Neural cell (in vitro differentiated cells): ENCODE data around the gene PDCD7. TPM values are rescaled to one million over a fixed set of nuclear protein-coding genes. Genes with fewer than 3 reads are reported as not detected.

ENCODE experiments used
- H2AFZ ChIP-seq: fragments of 200-600, 300-800 bp; sonication (generic), shearing (Covaris generic); 2 replicates; pipeline ENCODE4 v1.6.0; 2014; ENCODE audit warnings: low read depth, mild to moderate bottlenecking, antibody characterized with exemption, low read length, moderate library complexity
- H3F3A ChIP-seq: fragments of 200-600 bp; shearing (Covaris generic); 2 replicates; pipeline ENCODE4 v1.6.1; 2016; ENCODE audit warnings: mild to moderate bottlenecking, moderate library complexity, mixed read lengths, antibody characterized with exemption, low read length; ENCODE audit not compliant: insufficient read depth, poor library complexity, severe bottlenecking
- H3K27ac ChIP-seq: fragments of 200-600, 300-800 bp; sonication (generic), shearing (Covaris generic); 2 replicates; pipeline ENCODE4 v1.5.1; 2014; ENCODE audit warnings: mild to moderate bottlenecking, low read length, moderate library complexity
- H3K27me3 ChIP-seq: fragments of 300-800, 200-600 bp; sonication (generic), shearing (Covaris generic); 2 replicates; pipeline ENCODE4 v1.6.0; 2014; ENCODE audit warnings: mild to moderate bottlenecking, low read depth, low read length, moderate library complexity; ENCODE audit not compliant: insufficient read depth
- H3K36me3 ChIP-seq: fragments of 300-800, 200-600 bp; sonication (generic), shearing (Covaris generic); 2 replicates; pipeline ENCODE4 v1.5.1; 2014; ENCODE audit warnings: mild to moderate bottlenecking, antibody characterized with exemption, low read length, moderate library complexity; ENCODE audit not compliant: insufficient read depth
- H3K4me2 ChIP-seq: fragments of 300-800, 200-600 bp; sonication (generic), shearing (Covaris generic); 2 replicates; pipeline ENCODE4 v1.6.0; 2014; ENCODE audit warnings: mild to moderate bottlenecking, low read length
- H3K4me3 ChIP-seq: fragments of 300-800, 200-600 bp; sonication (generic), shearing (Covaris generic); 2 replicates; pipeline ENCODE4 v1.5.1; 2014; ENCODE audit warnings: mild to moderate bottlenecking, low read length, moderate library complexity
- H3K79me2 ChIP-seq: fragments of 200-600 bp; shearing (Covaris generic); replicated peaks from 2 replicates; pipeline ENCODE4 v1.6.0; 2014; ENCODE audit warnings: mild to moderate bottlenecking, low read length, moderate library complexity; ENCODE audit not compliant: insufficient read depth
- H3K9ac ChIP-seq: fragments of 300-800, 200-600 bp; sonication (generic), shearing (Covaris generic); 2 replicates; pipeline ENCODE4 v1.6.1; 2016; ENCODE audit warnings: mild to moderate bottlenecking, low read length, mixed read lengths
- H3K9me2 ChIP-seq: fragments of 200-600 bp; shearing (Covaris generic); 2 replicates; pipeline ENCODE4 v1.6.1; 2016; ENCODE audit warnings: mild to moderate bottlenecking, low read length, mixed read lengths; ENCODE audit not compliant: insufficient read depth
- H3K9me3 ChIP-seq: fragments of 200-600, 300-800 bp; sonication (generic), shearing (Covaris generic); 2 replicates; pipeline ENCODE4 v1.6.1; 2016; ENCODE audit warnings: mild to moderate bottlenecking, mixed run types, low read length, moderate library complexity, mixed read lengths
- H4K20me1 ChIP-seq: fragments of 200-600 bp; shearing (Covaris generic); 2 replicates; pipeline ENCODE4 v1.6.1; 2016; ENCODE audit warnings: mild to moderate bottlenecking, mixed run types; ENCODE audit not compliant: insufficient read depth
- EP300 ChIP-seq: fragments of 450-650 bp; conservative IDR thresholded peaks from 2 replicates; pipeline ENCODE4 v1.6.1; 2014; ENCODE audit warnings: antibody characterized with exemption, mild to moderate bottlenecking, moderate library complexity; ENCODE audit not compliant: poor library complexity, severe bottlenecking
- EZH2 ChIP-seq: fragments of 200-600, 300-800 bp; shearing (Covaris generic), sonication (generic); IDR thresholded peaks from 2 replicates; pipeline ENCODE4 v1.6.1; 2014; ENCODE audit warnings: antibody characterized with exemption, low read length, borderline replicate concordance, mild to moderate bottlenecking; ENCODE audit not compliant: insufficient read depth, poor library complexity, severe bottlenecking
- MXI1 ChIP-seq: fragments of 450-650 bp; conservative IDR thresholded peaks from 2 replicates; pipeline ENCODE4 v1.6.1; 2014; ENCODE audit warnings: antibody characterized with exemption, mild to moderate bottlenecking; ENCODE audit not compliant: poor library complexity, severe bottlenecking
- POLR2AphosphoS5 ChIP-seq: IDR thresholded peaks from 2 replicates; pipeline ENCODE4 v1.6.1; 2012
- RAD21 ChIP-seq: fragments of 450-650 bp; conservative IDR thresholded peaks from 2 replicates; pipeline ENCODE4 v1.6.1; 2014; ENCODE audit warnings: antibody characterized with exemption, mild to moderate bottlenecking, moderate library complexity
- SMC3 ChIP-seq: fragments of 450-650 bp; conservative IDR thresholded peaks from 2 replicates; pipeline ENCODE4 v1.6.1; 2014; ENCODE audit warnings: antibody characterized with exemption, mild to moderate bottlenecking, moderate library complexity; ENCODE audit not compliant: poor library complexity
- TAF1 ChIP-seq: IDR thresholded peaks from 2 replicates; pipeline ENCODE4 v1.6.1; 2012; ENCODE audit warnings: low read depth
- polyA minus RNA-seq: library from RNA; depleted of rRNA, polyadenylated mRNA; stranded (reverse); fragments of >200 nt; gene quantifications from 2 replicates; pipeline ENCODE4 v1.2.3, GENCODE V29; 2014
- polyA plus RNA-seq: library from polyadenylated mRNA; depleted of rRNA; stranded (reverse); fragments of >200 nt; gene quantifications from 2 replicates; pipeline ENCODE4 v1.2.3, GENCODE V29; 2014
- TF ChIP-seq, protein P1 (sequence below): IDR thresholded peaks from 2 replicates; pipeline ENCODE4 v1.6.1; 2012; ENCODE audit warnings: borderline replicate concordance
- TF ChIP-seq, protein P2 (sequence below): fragments of 450-650 bp; IDR thresholded peaks from 2 replicates; pipeline ENCODE4 v1.5.1; 2014; ENCODE audit warnings: antibody characterized with exemption, mild to moderate bottlenecking, moderate library complexity; ENCODE audit not compliant: poor library complexity, severe bottlenecking

PDCD7 gene, protein sequence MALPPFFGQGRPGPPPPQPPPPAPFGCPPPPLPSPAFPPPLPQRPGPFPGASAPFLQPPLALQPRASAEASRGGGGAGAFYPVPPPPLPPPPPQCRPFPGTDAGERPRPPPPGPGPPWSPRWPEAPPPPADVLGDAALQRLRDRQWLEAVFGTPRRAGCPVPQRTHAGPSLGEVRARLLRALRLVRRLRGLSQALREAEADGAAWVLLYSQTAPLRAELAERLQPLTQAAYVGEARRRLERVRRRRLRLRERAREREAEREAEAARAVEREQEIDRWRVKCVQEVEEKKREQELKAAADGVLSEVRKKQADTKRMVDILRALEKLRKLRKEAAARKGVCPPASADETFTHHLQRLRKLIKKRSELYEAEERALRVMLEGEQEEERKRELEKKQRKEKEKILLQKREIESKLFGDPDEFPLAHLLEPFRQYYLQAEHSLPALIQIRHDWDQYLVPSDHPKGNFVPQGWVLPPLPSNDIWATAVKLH
- polyA plus RNA-seq: 46.8 and 47.5 TPM in 2 replicates
- polyA minus RNA-seq: 45.3 and 46.5 TPM in 2 replicates

DNA sequence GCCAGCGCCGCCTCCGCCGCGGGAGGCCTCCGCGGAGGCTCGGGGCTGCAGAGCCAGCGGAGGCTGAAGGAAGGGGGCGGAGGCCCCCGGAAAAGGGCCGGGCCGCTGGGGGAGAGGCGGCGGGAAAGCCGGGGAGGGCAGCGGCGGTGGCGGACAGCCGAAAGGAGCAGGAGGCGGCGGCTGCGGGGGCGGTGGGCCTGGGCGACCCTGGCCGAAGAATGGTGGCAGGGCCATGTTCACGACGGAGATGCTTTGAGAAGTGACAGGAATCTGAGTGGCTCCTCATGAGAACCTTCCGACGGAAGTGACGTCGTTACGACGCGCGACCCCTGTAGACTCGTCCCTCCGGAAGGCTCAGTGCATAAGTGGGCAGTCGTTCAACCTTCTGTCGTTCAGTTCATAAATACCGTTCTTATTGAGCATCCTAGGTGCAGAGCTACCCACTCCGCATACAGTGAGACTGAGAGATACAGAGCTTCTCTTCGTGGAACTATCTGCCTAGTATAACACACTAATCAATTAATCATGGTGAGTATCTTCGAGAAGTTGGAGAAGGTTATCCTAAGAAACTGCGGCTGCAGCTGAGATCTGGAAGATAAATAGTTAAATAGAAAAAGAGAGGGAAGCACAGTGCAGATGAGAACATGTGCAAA lies at the start of gene PDCD7:
Gene PDCD7, minus strand, starts transcription at position 261 of the 653 bp plus-strand sequence. Its CDS starts 27 bp downstream, at position 234.
- TF ChIP-seq POLR2AphosphoS5 (peak; percentile 99), EP300 (peak; percentile 39), EZH2 (no peak), SMC3 (peak; percentile 57), RAD21 (no peak), TAF1 (peak; percentile 92), MXI1 (peak; percentile 74)
- TF ChIP-seq, protein P1, sequence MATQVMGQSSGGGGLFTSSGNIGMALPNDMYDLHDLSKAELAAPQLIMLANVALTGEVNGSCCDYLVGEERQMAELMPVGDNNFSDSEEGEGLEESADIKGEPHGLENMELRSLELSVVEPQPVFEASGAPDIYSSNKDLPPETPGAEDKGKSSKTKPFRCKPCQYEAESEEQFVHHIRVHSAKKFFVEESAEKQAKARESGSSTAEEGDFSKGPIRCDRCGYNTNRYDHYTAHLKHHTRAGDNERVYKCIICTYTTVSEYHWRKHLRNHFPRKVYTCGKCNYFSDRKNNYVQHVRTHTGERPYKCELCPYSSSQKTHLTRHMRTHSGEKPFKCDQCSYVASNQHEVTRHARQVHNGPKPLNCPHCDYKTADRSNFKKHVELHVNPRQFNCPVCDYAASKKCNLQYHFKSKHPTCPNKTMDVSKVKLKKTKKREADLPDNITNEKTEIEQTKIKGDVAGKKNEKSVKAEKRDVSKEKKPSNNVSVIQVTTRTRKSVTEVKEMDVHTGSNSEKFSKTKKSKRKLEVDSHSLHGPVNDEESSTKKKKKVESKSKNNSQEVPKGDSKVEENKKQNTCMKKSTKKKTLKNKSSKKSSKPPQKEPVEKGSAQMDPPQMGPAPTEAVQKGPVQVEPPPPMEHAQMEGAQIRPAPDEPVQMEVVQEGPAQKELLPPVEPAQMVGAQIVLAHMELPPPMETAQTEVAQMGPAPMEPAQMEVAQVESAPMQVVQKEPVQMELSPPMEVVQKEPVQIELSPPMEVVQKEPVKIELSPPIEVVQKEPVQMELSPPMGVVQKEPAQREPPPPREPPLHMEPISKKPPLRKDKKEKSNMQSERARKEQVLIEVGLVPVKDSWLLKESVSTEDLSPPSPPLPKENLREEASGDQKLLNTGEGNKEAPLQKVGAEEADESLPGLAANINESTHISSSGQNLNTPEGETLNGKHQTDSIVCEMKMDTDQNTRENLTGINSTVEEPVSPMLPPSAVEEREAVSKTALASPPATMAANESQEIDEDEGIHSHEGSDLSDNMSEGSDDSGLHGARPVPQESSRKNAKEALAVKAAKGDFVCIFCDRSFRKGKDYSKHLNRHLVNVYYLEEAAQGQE: peak; percentile 78
- TF ChIP-seq, protein P2, sequence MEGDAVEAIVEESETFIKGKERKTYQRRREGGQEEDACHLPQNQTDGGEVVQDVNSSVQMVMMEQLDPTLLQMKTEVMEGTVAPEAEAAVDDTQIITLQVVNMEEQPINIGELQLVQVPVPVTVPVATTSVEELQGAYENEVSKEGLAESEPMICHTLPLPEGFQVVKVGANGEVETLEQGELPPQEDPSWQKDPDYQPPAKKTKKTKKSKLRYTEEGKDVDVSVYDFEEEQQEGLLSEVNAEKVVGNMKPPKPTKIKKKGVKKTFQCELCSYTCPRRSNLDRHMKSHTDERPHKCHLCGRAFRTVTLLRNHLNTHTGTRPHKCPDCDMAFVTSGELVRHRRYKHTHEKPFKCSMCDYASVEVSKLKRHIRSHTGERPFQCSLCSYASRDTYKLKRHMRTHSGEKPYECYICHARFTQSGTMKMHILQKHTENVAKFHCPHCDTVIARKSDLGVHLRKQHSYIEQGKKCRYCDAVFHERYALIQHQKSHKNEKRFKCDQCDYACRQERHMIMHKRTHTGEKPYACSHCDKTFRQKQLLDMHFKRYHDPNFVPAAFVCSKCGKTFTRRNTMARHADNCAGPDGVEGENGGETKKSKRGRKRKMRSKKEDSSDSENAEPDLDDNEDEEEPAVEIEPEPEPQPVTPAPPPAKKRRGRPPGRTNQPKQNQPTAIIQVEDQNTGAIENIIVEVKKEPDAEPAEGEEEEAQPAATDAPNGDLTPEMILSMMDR: no peak
- Histone ChIP-seq H3K9me2 (no peaks in the 10 kb centered on the region), H3K4me2 (peak within 1 kb of the TSS; percentile 88), H2AFZ (peak within 1 kb of the TSS; percentile 94), H3K4me3 (peak within 1 kb of the TSS; percentile 92), H3K79me2 (peaks cover 22% of the 10 kb centered on the region), H4K20me1 (no peaks in the 10 kb centered on the region), H3K27ac (peak within 1 kb of the TSS; percentile 90), H3K9ac (peak within 1 kb of the TSS; percentile 90), H3K36me3 (no peaks in the 10 kb centered on the region), H3K27me3 (no peaks in the 10 kb centered on the region), H3K9me3 (no peaks in the 10 kb centered on the region), H3F3A (no peaks in the 10 kb centered on the region)

DNA sequence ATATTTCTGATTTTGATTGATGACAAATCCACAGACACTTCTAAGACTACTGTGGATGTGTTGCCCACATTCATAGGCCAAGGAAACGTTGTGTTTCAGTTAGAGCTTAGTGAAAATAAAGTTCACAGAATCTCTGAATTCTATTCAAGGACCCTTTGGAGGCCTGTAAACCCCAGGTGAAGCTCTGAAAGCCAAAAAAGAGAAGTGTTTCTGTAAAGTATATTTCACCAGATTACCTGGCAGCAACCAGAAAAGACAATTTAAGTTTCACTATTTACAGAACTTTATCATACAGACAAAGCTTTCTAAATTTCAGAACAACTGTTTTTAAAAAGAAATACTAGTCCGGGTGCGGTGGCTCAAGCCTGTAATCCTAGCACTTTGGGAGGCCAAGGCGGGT lies 48.9 kb upstream of the PDCD7 start:
- no peaks in the 10 kb centered on the region for H3F3A ChIP-seq
- no peaks in the 10 kb centered on the region for H3K9me3 ChIP-seq
- H4K20me1 ChIP-seq: no peaks in the 10 kb centered on the region
- no peak overlapping the region for H3K4me2 ChIP-seq
- H3K27ac ChIP-seq: no peak overlapping the region
- H2AFZ ChIP-seq: no peak overlapping the region
- H3K9me2 ChIP-seq: no peaks in the 10 kb centered on the region
- H3K27me3 ChIP-seq: no peaks in the 10 kb centered on the region
- TF ChIP-seq RAD21: no peak
- no peak for TF ChIP-seq MXI1
- no peak for TF ChIP-seq EP300
- no peak for TF ChIP-seq EZH2
- no peak for TF ChIP-seq TAF1
- no peak for TF ChIP-seq SMC3
- no peak for TF ChIP-seq POLR2AphosphoS5
- TF ChIP-seq, protein P2: no peak
- TF ChIP-seq, protein P1: no peak
- H3K9ac ChIP-seq: no peak overlapping the region
- peak overlapping the region; percentile 88 for H3K4me3 ChIP-seq
- H3K79me2 ChIP-seq: peaks cover 50% of the 10 kb centered on the region
- H3K36me3 ChIP-seq: peaks cover 11% of the 10 kb centered on the region
